ENCODE measurements around the gene FGF7.
"Not testable (repeated sequence)": the region's sequence is repeated elsewhere in the genome, so short reads cannot be mapped to it uniquely, and the experiment has no call there.

FGF7 gene, protein sequence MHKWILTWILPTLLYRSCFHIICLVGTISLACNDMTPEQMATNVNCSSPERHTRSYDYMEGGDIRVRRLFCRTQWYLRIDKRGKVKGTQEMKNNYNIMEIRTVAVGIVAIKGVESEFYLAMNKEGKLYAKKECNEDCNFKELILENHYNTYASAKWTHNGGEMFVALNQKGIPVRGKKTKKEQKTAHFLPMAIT

DNA sequence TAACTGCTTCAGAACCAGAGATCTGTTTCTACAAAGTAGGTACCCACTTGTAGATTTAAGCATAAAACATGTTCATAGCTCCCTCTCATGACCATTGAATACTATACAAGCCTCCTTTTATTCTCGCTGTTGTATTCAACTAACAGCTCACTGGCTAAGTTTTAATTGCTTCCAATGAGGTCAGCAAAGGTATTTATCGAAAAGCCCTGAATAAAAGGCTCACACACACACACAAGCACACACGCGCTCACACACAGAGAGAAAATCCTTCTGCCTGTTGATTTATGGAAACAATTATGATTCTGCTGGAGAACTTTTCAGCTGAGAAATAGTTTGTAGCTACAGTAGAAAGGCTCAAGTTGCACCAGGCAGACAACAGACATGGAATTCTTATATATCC lies at the start of gene FGF7:
TSS of gene FGF7 (plus strand) at position 222 of the 400 bp plus-strand sequence. CDS start 1,056 bp downstream, outside the sequence.
- DNase-seq (ENCODE audit: low read depth), result no peak

DNA sequence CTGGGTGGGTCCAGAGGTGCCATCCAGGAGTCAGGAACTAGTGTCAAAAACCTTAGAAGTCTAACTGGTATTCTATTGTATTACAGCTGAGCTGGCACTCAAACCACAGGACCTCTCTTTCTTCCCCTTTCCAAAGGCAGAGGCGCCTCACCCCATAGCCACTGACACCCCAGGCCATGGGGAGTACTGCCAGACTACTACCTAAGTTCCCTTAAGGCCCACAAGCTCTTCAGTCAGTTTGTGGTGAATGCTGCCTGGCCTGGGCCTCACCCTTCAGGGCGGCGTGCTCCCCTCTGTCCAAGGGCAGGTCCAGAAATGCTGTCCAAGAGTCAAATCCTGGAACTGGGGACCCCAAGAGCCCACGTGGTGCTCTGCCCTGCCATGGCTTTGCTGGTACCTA lies 43.0 kb upstream of the FGF7 start:
- no peak for DNase-seq (ENCODE audit: low read depth)

DNA sequence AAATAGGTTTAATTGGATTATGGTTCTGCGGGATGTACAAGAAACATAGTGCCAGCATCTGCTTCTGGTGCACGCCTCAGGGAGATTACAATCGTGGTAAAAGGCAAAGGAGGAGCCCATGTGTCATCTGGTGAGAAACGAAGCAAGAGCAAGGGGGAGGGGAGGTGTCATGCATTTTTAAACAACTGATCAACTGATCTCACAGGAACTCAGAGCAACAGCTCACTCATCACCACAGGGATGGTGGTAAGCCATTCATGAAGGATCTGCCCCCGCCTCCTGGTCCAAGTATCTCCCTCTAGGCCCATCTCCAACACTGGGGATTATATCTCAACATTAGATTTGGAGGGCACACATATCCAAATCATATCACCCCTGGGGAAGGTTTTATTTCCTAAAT lies 42.1 kb upstream of the FGF7 start:
- DNase-seq (ENCODE audit: low read depth), result no peak

DNA sequence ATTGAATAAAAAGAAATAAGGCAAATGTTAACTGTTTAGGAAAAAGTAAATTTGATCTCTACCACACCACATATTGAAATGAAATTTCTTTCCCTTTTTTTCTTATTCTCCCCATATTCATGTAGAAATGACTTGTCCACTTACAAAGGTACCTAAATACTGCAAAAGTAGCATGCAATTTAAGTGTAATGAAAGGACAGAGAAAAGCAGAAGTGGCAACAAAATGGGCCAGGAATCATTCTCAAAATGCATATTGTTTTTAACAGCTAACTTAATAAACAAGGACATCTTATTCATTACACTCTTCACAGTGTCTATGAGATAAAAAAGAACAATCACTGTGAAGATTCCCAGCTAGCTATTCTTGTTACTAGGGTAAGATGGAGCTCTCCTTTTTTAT lies 40.6 kb upstream of the FGF7 start:
- no peak for DNase-seq (ENCODE audit: low read depth)

DNA sequence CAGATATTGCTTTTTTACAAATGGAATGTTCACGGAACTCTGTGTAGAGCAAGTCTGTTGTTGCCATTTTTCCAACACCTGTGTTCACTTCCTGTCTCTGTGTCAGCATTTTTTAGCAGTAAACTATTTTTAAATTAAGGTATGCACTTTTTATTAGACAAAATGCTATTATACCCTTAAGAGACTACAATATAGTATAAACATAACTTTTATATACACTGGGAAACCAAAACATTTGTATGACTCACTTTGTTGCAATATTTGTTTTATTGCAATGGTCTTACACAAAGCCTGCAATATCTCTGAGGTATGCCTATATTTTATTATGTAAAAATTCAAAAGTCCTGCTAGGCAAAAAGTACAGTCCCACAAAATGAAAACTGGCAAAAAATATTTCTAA lies 39.8 kb upstream of the FGF7 start:
- DNase-seq (ENCODE audit: low read depth), result no peak

DNA sequence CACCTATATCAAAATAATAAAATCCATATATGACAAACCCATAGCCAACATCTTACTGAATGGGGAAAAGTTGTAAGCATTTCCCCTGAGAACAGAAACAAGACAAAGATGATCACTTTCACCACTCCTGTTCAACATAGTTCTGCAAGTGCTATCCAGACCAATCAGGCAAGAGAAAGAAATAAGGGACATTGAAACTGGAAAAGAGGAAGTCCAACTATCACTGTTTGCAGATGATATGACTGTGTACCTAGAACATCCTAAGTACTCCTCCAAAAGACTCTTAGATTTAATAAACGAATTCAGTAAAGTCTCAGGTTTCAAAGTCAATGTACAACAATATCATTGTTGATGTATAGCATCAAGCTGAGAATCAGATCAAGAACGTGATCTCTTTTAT lies 35.6 kb upstream of the FGF7 start:
- no peak for DNase-seq (ENCODE audit: low read depth)

DNA sequence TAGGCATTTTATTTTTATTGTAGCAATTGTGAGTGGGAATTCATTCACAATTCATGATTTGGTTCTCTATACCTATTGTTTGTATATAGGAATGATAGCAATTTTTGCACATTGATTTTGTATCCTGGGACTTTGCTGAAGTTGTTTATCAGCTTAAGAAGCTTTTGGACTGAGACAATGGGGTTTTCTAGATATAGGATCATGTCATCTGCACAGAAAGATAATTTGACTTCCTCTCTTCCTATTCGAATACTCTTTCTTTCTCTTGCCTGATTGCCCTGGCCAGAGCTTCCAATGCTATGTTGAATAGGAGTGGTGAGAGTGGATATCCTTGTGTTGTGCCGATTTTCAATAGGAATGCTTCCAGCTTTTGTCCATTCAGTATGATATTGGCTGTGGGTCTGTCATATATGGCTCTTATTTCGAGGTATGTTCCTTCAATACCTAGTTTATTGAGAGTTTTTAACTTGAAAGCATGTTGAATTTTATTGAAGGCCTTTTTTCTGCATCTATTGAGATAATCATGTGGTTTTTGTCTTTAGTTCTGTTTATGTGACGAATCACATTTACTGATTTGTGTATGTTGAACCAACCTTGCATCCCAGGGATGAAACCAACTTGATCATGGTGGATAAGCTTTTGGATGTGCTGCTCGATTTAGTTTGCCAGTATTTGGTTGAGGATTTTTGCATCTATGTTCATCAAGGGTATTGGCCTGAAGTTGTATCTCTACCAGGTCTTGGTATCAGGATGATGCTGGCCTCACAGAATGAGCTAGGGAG lies 20.3 kb upstream of the FGF7 start:
- not testable (repeated sequence) for DNase-seq (ENCODE audit: low read depth)

DNA sequence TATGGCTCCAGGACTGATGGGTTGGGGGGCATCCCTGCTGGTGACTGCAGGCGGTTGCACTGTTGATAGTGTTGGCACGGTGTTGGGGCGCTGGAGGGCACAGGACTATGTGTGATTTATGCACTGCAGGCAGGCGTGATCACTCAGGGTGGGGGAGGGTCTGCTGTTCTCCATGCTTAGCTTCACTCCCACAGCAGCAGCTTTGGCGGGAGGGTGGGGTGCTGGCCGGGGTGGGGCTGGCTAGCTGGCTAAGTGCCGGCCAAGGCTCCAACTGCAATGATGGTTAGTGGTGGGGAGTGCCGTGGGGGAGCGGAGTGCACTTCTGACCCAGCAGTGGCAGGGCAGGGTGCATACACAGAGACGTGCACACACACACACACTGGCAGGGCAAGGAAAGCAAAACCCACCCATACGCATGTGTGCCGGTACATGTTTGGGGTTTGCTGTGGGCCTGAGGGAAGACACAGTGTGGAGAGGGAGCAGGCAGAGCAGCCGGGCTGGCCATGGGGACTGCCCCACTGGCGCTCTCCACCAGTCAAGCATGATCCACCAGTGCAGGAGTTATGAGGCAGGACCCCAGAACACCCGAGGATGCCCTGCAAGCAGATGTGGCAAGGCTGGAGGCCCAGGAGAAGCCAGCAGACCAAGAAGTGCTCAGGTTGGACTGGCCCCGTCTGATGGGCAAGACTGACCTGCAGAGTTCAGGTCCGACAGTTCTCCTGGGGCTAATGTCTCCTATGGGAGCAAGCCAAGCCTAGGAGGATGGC lies 16.5 kb upstream of the FGF7 start:
- DNase-seq (ENCODE audit: low read depth), result no peak

DNA sequence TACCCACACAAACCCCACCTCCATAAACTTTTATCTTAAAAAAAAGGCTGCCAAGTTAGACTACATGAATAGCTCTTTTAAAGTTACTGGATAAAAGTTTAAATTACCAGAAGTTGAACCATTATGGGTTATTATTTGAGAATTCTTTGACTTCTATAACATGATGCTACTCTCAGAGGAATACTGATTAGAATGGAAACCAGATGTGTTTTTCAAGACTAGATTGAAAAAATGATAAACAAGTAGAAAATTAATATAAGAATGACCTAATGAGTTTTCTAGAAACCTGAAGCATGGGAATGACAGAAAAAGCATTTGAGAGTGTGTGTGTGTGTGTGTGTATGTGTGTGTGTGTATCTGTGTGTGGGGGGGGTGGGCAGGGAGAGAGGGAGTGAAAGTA lies 12.4 kb upstream of the FGF7 start:
- DNase-seq (ENCODE audit: low read depth), result no peak

DNA sequence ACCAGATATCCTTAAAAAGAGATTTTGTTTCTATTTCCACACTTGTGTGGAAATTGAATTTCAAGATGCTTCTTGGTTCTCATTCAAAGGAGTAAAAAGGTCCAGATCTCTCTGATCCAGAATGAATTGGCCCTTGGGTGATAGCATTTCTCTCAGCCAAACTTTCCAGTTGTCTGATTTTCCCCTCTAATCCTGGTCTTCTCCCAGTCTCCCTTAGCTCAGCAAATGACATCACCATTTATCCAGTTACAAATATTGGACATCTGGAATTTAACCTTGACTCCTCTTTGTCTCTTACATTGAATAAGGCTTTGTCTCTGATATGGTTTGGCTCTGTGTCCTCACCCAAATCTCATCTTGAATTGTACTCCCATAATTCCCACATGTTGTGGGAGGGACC lies 10.2 kb upstream of the FGF7 start:
- DNase-seq (ENCODE audit: low read depth), result no peak

DNA sequence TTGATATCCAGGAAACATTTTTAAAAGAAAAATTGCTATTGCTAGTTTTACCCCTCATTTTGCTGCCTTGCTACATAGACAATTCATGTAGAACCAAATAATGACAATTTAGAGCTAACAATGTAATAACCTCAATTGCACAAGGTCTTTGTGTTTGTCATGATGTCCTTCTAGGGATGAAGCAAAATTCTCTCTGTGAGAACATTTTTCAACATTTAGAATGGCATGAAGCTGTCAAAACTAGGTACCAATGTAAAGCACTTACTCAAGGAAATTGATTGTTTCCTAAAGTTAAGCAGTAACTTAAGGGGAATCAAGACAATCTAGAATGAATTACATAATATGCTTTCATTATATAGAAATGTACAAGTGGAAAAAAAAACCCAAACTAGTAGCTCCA lies 7.9 kb upstream of the FGF7 start:
- DNase-seq (ENCODE audit: low read depth), result no peak

DNA sequence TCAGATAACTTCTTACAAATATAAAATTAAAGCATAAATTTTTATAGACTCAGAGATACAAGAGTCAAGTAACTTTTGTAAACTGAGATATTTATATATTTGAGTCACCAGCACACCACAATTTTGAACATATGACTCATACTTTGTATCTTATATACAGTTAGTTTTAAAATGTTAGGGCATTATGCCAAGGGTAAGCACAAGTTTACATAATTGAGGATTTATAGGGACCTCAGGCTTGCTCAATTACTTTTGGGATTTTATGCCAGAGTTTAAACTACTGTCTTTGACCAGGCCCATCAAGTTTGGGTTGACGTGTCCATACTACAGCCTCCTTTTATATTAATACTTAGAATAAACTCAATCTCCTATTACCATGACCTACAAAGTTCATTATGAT lies 7.4 kb upstream of the FGF7 start:
- DNase-seq (ENCODE audit: low read depth), result no peak

DNA sequence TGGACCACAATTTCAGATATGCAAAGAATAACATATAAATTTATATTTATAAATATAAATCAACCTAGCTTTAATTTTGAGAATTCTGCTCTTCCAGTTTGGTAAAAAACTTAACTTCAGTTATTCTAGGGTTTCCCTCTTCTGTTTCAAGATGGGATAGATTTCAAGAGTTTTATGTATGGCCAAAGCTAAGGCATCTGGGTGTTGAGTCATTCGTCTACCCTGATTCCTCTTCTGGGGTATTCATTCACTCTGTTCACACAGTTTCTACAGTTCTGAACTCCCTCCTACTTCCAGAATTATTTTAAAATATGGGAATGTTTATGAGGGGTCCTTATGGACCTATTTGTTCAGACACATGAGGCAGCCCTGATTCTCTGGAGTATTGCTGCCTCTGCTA lies 4.2 kb upstream of the FGF7 start:
- no peak for DNase-seq (ENCODE audit: low read depth)

DNA sequence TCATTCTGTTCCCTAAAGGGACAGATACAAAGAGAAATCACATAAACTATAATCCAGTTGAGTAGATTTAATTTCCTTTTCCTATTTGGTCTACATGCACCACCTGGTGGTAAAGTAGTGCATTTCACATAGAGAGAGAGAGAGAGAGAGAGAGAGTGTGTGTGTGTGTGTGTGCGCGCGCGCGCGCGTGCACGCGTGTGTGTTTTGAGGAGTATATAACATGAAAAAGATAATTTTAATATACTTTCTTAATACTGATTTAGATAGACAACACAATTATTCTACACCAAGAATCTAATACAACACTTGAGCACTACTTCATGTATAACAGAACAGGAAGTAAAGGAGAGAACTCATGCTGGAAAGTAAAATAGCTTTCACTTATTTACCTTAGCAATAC lies 1.1 kb upstream of the FGF7 start:
- no peak for DNase-seq (ENCODE audit: low read depth)

DNA sequence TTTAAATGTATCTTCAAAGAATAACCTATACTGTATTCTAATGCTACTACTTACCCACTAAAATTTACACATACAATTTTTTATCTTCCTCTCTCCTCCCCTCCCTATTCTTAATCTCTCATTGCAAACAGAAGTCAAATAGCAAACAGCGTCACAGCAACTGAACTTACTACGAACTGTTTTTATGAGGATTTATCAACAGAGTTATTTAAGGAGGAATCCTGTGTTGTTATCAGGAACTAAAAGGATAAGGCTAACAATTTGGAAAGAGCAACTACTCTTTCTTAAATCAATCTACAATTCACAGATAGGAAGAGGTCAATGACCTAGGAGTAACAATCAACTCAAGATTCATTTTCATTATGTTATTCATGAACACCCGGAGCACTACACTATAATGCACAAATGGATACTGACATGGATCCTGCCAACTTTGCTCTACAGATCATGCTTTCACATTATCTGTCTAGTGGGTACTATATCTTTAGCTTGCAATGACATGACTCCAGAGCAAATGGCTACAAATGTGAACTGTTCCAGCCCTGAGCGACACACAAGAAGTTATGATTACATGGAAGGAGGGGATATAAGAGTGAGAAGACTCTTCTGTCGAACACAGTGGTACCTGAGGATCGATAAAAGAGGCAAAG lies 984 bp downstream of the FGF7 start:
- no peak for DNase-seq (ENCODE audit: low read depth)

DNA sequence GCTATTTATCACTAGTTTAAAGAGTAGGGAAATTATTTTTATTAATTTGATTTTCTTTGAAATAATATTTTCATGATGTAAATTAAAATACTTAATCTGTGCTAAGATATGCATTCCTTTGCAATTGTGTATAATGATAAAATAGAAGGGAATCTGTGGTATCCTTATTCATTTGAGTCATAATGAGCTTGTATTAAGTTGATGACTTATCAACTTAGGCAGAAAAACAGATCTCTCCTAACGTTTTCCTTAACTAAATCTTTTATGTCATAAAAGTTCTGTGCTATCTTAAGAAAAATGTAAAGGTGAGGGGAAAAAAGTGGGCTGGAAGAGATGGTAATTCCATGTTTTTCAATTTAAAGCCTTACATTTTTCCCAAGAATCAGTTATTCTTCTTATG lies 1.9 kb downstream of the FGF7 start:
- no peak for DNase-seq (ENCODE audit: low read depth)

DNA sequence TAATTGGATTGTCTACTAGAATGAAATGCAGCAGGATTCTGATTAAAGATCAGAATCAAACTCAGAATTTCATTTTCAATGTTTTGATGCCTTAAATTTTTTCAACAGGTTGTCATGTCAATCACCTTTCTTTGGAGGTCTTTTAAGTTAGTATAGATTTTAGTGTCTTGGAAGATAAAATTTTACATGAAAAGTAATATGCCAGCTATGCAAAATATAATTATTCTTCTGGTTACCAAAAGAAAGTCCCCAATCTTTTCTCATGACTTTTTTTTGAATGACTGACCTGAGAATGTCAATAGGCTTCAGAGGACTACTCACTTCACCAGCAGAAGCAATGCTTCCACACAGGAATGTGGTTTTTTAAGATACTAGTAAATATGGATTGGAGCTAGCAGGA lies 4.3 kb downstream of the FGF7 start:
- no peak for DNase-seq (ENCODE audit: low read depth)

DNA sequence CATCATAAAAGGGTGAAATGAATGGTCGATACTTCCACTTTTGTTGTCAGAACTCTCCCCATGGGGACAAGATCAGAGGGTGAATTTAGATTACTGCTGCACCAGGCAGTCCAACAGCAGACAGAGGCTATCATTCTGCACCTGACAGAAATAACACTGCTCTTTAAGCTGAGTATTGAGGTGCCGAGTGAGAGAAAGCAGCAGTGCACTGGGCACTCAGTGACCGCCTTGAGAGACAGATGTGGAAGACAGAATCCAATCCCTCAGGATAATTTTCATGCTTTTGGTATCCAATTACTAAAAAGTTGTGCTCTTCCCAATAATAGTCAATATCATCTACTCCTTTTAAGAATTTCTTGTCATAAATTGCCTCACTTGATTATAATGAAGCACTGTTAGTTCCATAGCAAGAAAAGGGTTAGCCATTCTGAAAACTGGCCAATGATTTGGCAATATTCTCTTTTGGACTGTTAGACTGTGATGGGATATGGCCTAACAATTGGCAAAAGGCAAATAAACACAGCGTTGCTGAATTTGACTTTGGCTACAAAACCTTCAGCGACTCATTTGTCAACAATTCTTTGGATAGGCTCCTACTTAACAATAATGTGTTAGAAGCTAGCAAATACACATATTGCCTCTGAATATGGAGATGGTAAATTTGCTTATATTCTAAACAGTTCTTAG lies 5.5 kb downstream of the FGF7 start:
- no peak for DNase-seq (ENCODE audit: low read depth)

DNA sequence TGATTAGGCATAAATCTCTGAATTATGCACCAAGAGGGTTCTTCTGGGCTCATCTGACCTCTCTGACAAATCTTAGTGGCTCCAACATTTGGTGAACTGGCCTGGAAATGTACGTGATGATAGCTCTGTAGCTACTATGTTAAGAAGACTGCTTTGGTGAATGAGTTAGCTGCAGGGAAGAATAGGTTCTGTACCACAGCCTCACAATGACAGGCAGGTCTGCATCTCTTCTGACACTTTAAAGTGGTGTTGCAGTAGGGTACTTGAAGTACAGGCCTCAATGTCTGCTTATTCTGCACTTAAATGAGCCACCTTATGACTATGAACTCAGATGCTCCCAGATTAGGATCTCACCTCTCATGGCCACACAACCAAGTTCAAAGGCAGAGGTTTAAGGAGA lies 7.0 kb downstream of the FGF7 start:
- no peak for DNase-seq (ENCODE audit: low read depth)

DNA sequence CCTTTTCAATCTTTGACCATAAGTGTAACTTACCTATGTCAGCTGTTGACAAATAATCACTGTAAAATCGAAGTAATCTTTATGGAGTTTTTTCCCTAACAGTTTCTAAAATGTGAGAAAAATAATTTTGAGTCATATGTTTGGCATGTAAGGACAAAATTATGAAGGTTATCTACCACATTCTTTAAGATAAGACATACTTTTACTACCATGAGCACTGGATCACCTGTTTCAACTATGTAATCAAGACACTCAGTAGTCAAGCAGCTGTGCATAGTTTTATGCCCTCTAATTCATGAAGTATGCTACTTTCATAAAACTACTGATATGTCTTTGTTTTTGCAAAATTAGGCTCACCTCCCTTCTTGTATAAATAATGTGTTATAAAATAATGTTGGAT lies 12.1 kb downstream of the FGF7 start:
- DNase-seq (ENCODE audit: low read depth), result no peak

DNA sequence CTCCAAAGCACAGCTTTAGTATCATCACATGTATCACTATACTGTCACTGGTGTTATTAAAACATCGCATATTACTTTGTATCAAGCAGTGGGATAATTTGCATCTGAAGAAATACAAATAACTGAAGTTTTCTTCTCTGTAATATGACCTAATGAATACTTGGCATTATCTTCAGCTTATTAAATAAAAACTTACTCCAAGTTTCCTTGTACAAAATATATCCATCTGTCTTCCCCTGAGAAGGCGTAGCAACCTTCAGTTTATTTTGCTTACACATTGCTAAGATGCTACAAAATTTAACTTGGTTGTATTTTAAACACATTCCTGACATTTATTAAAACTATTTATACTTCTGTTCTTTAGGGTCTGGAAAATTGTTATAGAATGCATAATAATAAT lies 13.7 kb downstream of the FGF7 start:
- DNase-seq (ENCODE audit: low read depth), result no peak

DNA sequence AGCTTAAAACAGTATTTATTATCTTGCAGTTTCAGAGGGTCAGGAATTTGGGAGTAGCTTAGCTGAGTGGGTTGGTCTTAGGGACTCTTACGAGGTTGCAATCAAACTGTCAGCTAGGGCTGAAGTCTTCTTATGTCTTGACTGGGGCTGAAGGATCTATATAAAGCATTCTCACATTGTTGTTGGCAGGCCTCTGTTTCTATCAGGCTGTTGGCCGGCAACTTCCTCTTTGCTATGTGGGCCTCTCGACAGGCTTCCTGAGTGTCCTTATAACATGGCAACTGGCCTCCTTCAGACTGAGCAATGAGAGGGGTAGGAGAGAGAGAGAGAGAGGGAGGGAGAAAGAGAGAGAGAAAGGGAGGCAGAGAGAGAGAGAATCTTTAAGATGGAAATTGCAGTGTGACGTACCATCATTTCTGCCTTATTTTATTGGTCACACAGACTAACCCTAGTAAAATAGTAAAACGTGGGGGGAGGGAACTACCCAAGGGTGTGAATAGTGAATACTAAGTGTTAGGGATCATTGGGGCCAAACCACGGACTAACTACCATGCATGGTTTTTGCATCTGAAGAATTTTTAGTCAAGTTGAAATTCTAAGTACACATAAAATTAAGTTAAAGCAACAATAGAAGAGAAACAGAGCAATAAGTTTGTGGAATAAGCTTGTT lies 16.1 kb downstream of the FGF7 start:
- DNase-seq (ENCODE audit: low read depth), result no peak

Data from activated T-helper 9 cell treated with anti-CD3 and anti-CD28 coated beads, Interleukin-2, amount 50 U/mL, for 16 hours (primary cell).